ENCODE measurements around the gene TMEM41A.

The TMEM41A gene

DNA sequence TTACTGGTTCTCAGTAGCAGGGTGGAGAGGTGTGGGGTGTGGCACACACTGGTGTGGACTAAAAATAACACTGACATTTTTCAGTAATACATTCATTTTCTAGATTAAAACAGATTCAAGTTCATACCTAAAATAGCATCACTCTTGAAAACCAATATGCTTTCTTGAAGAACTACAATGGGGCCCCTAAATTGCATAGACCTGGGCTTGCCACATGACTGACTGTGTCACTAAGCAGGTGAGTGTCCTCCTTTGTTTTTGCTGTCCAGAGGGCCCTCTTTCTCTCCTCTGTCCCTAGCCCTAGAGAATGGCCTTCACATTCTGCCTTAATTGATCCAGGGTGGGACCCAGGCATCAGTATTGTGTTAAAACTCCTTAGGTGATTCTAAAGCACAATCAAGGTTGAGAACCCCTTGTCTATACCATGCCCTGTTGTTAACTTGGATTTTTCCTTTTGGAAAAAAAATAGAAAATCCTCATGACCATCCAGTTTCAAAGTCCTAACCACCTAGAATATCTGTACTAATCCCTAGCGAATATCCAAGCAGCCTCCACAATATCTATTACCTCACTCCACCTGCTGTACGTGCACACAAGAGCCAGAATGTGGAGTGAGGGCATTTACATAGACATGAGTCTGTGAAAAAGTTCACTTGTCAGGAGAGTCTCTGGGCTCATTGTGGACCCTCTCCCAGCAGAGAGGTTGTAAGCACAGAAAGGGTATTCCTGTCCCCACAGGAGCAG lies 18.7 kb upstream of the TMEM41A start:
- DNase-seq (ENCODE audit: extremely low spot score), result no peak
- TF ChIP-seq NFRKB (IDR thresholded peaks at IDR 0.05), result no peak
- TF ChIP-seq LEF1 (IDR thresholded peaks at IDR 0.05; ENCODE audit: borderline replicate concordance), result no peak
- no peak for TF ChIP-seq SUZ12 (IDR thresholded peaks at IDR 0.05)
- TF ChIP-seq CTBP1 (IDR thresholded peaks at IDR 0.05; ENCODE audit: borderline replicate concordance), result no peak
- TF ChIP-seq HDGF (IDR thresholded peaks at IDR 0.05; ENCODE audit: borderline replicate concordance), result no peak
- TF ChIP-seq TARDBP (IDR thresholded peaks at IDR 0.05), result no peak
- TF ChIP-seq ARNT (IDR thresholded peaks at IDR 0.05), result no peak
- ChIA-PET POLR2A (no interaction called here), CTCF (no interaction called here)

- DNase-seq (ENCODE audit: extremely low spot score), result no peak
- ChIA-PET POLR2A (no interaction called here), CTCF (no interaction called here)
Measured at GRCh38 chr3:185511711-185512110, 12.9 kb upstream of the TMEM41A start.

GRCh38 chr3:185508335-185508991 lies 9.6 kb upstream of the TMEM41A start:
- ChIA-PET CTCF (no interaction called here), POLR2A (no interaction called here)
- TF ChIP-seq LEF1 (IDR thresholded peaks at IDR 0.05; ENCODE audit: borderline replicate concordance), result no peak
- no peak for TF ChIP-seq ZNF384 (IDR thresholded peaks at IDR 0.05)
- no peak for TF ChIP-seq NFRKB (IDR thresholded peaks at IDR 0.05)
- no peak for TF ChIP-seq SUZ12 (IDR thresholded peaks at IDR 0.05)
- no peak for TF ChIP-seq L3MBTL2 (conservative IDR thresholded peaks at IDR 0.05)
- no peak for TF ChIP-seq FOXK2 (IDR thresholded peaks at IDR 0.05)
- no peak for DNase-seq (ENCODE audit: extremely low spot score)

More at GRCh38 chr3:185511711-185512110, 12.9 kb upstream of the TMEM41A start:
- no peak for TF ChIP-seq ELF4 (IDR thresholded peaks at IDR 0.05)
- no peak for TF ChIP-seq ZNF384 (IDR thresholded peaks at IDR 0.05)
- no peak for TF ChIP-seq FOXM1 (IDR thresholded peaks at IDR 0.05; ENCODE audit: borderline replicate concordance)
- no peak for TF ChIP-seq LEF1 (IDR thresholded peaks at IDR 0.05; ENCODE audit: borderline replicate concordance)
- no peak for TF ChIP-seq SUZ12 (IDR thresholded peaks at IDR 0.05)

DNA sequence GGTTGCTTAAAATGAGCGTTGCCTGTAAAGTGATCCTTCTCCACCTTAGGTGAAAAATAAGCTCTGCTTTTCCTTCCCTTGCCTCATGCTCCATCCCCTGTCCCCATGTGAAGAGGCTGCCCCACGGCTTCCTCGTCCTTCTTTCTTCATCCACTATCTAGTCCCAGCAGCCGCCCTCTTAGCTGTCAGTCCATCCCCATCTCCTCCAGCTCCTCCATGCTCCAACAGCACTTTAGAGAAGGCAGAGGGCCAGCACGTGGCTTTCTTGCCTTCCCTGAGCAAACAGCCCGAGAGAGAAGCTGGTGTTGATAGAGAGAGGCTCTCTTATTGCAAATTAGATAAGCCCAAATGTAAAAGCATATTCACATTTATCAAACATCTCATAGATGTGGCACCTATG lies 9.0 kb upstream of the TMEM41A start:
- TF ChIP-seq FOXK2 (IDR thresholded peaks at IDR 0.05) (no peak), CTBP1 (IDR thresholded peaks at IDR 0.05; ENCODE audit: borderline replicate concordance) (no peak), TARDBP (IDR thresholded peaks at IDR 0.05) (no peak), SP1 (IDR thresholded peaks at IDR 0.05) (no peak), L3MBTL2 (conservative IDR thresholded peaks at IDR 0.05) (no peak), LEF1 (IDR thresholded peaks at IDR 0.05; ENCODE audit: borderline replicate concordance) (no peak), FOXA1 (IDR thresholded peaks at IDR 0.05) (no peak)
- POLR2A ChIA-PET, result interaction anchor here (1.1 kb wide), 1 partner anchor 78 kb away, joined by 3 read pairs; the partner anchor contains the start of gene SENP2
- no peak for DNase-seq (ENCODE audit: extremely low spot score)
- CTCF ChIA-PET, result no interaction called here

DNA sequence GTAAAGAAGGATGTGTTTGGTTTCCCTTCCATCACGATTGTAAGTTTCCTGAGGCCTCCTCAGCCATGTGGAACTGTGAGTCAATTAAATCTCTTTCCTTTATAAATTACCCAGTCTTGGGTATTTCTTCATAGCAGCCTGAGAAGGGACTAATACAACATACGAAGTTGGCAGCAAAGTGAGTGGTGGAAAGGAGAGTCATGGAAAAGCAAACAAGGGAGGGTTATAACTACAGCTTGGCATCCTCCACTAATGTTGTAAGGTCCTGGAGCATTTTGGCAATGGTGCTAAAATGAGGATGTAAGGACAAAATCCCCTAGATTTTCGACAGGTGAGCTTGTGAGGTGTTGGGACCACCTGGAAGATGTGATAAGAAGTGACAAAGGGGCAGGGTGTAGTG lies 5.8 kb upstream of the TMEM41A start:
- CTCF ChIA-PET, result no interaction called here
- TF ChIP-seq LEF1 (IDR thresholded peaks at IDR 0.05; ENCODE audit: borderline replicate concordance), result no peak
- TF ChIP-seq BHLHE40 (IDR thresholded peaks at IDR 0.05; ENCODE audit: borderline replicate concordance), result no peak
- no peak for TF ChIP-seq SP1 (IDR thresholded peaks at IDR 0.05)
- TF ChIP-seq L3MBTL2 (conservative IDR thresholded peaks at IDR 0.05), result no peak
- TF ChIP-seq PKNOX1 (IDR thresholded peaks at IDR 0.05), result no peak
- no peak for TF ChIP-seq TARDBP (IDR thresholded peaks at IDR 0.05)
- TF ChIP-seq SUZ12 (IDR thresholded peaks at IDR 0.05), result no peak
- no peak for TF ChIP-seq CTBP1 (IDR thresholded peaks at IDR 0.05; ENCODE audit: borderline replicate concordance)
- no peak for TF ChIP-seq FOXK2 (IDR thresholded peaks at IDR 0.05)
- no peak for TF ChIP-seq HDGF (IDR thresholded peaks at IDR 0.05; ENCODE audit: borderline replicate concordance)
- no peak for TF ChIP-seq FOXA1 (IDR thresholded peaks at IDR 0.05)
- TF ChIP-seq FOXM1 (IDR thresholded peaks at IDR 0.05; ENCODE audit: borderline replicate concordance), result no peak
- no peak for TF ChIP-seq NFRKB (IDR thresholded peaks at IDR 0.05)
- no peak for TF ChIP-seq ELF4 (IDR thresholded peaks at IDR 0.05)
- no peak for TF ChIP-seq ZNF384 (IDR thresholded peaks at IDR 0.05)
- POLR2A ChIA-PET, result no interaction called here
- DNase-seq (ENCODE audit: extremely low spot score), result no peak

GRCh38 chr3:185503521-185503920 lies 4.7 kb upstream of the TMEM41A start:
- POLR2A ChIA-PET, result no interaction called here
- CTCF ChIA-PET, result no interaction called here
- DNase-seq (ENCODE audit: extremely low spot score), result no peak
- TF ChIP-seq L3MBTL2 (conservative IDR thresholded peaks at IDR 0.05) (no peak), SUZ12 (IDR thresholded peaks at IDR 0.05) (no peak), ARNT (IDR thresholded peaks at IDR 0.05) (no peak), TARDBP (IDR thresholded peaks at IDR 0.05) (no peak), PKNOX1 (IDR thresholded peaks at IDR 0.05) (no peak), FOXM1 (IDR thresholded peaks at IDR 0.05; ENCODE audit: borderline replicate concordance) (no peak), LEF1 (IDR thresholded peaks at IDR 0.05; ENCODE audit: borderline replicate concordance) (no peak), FOXK2 (IDR thresholded peaks at IDR 0.05) (no peak), ELF4 (IDR thresholded peaks at IDR 0.05) (no peak), FOXA1 (IDR thresholded peaks at IDR 0.05) (no peak), HDGF (IDR thresholded peaks at IDR 0.05; ENCODE audit: borderline replicate concordance) (no peak), CTBP1 (IDR thresholded peaks at IDR 0.05; ENCODE audit: borderline replicate concordance) (no peak)

GRCh38 chr3:185502987-185503386 lies 4.2 kb upstream of the TMEM41A start:
- POLR2A ChIA-PET, result no interaction called here
- TF ChIP-seq ZNF384 (IDR thresholded peaks at IDR 0.05) (no peak), BHLHE40 (IDR thresholded peaks at IDR 0.05; ENCODE audit: borderline replicate concordance) (no peak), TARDBP (IDR thresholded peaks at IDR 0.05) (no peak), ARNT (IDR thresholded peaks at IDR 0.05) (no peak), SP1 (IDR thresholded peaks at IDR 0.05) (no peak), FOXK2 (IDR thresholded peaks at IDR 0.05) (no peak), SUZ12 (IDR thresholded peaks at IDR 0.05) (no peak), FOXA1 (IDR thresholded peaks at IDR 0.05) (no peak)
- no peak for DNase-seq (ENCODE audit: extremely low spot score)
- CTCF ChIA-PET, result no interaction called here
